ENCODE results near the gene HNRNPH2. TPM values are rescaled to one million over a fixed set of nuclear protein-coding genes. Genes with fewer than 3 reads are reported as not detected.

Gene HNRNPH2
- total and polyA plus RNA-seq, 10 of the 15 experiments (the other 5 are each of a cell fraction or from before 2014, with no cell fraction given) = 34.5 to 102 (median 61.4) TPM

DNA sequence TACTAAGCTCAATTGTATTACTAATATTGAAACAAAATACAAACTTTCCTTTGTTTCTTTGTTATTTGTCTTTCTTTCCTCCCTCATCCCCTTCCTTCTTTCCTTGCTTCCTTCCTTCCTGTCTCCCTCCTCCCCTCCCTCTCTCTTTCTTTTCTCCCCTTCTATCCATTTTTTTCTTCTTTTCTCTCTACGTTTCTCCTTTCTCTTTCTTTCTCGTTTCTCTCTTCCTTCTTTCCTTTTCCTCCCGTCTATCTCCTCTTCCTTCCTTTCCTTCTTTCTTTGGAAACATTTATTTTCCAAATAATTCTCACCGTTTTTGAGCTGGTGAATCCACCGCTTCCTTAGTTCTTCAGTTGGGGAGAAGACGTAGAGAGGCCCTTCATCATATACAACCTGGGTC lies 38.3 kb upstream of the HNRNPH2 start:
- no peak overlapping the region for H3K4me2 ChIP-seq (ENCODE audit: control insufficient read depth, insufficient read depth)
- 47% methylated on average over 6 of the region's 6 CpGs for WGBS (ENCODE audit: insufficient coverage, insufficient replicate concordance, low lambda C conversion rate, missing lambda C conversion rate)
- no peaks in the 10 kb centered on the region for H3K27me3 ChIP-seq (replicated peaks in 1 of 2; ENCODE audit: control insufficient read depth in 2 of 2, insufficient read depth in 2 of 2, low read length in 1 of 2)
- H3K4me3 ChIP-seq = no peak overlapping the region
- ChIA-PET SMC1A (ENCODE audit: uncharacterized antibody, unreplicated experiment) (interaction anchor here (0.7 kb wide), 1 partner anchor 8 kb away, joined by 3 read pairs; no protein-coding TSS in a partner anchor), CTCF (no interaction called here), RAD21 (ENCODE audit: unreplicated experiment) (no interaction called here), POLR2A (interaction anchor here (1.1 kb wide), 1 partner anchor 23 kb away, joined by 3 read pairs; no protein-coding TSS in a partner anchor)
- H3K4me1 ChIP-seq (ENCODE audit: control insufficient read depth, insufficient read depth, low read length) = 0 out of 2 replicates have a peak, but pooled peaks cover 2% of the 10 kb centered on the region
- no peak for FAIRE-seq
- BruUV-seq (replicated peaks) = no TSS peak
- no peak overlapping the region for H3K27ac ChIP-seq (ENCODE audit: control insufficient read depth, insufficient read depth)
- no peaks in the 10 kb centered on the region; a peak in 2 of 4 replicates for H3K36me3 ChIP-seq (ENCODE audit: control insufficient read depth in 2 of 2, insufficient read depth in 2 of 2, low read length in 1 of 2)
- no peaks in the 10 kb centered on the region for H3K79me2 ChIP-seq (ENCODE audit: control insufficient read depth, insufficient read depth, low read length)
- ATAC-seq = no peak
- H2AFZ ChIP-seq (ENCODE audit: control insufficient read depth, low read depth, low read length) = no peak overlapping the region
- DNase-seq (ENCODE audit: low read depth, low spot score) = no peak
- no peaks in the 10 kb centered on the region for H3K9me3 ChIP-seq (replicated peaks; ENCODE audit: control insufficient read depth, insufficient read depth, low read length)
- H4K20me1 ChIP-seq (ENCODE audit: control insufficient read depth, insufficient read depth) = no peaks in the 10 kb centered on the region
- no peak overlapping the region for H3K9ac ChIP-seq (ENCODE audit: control insufficient read depth, insufficient read depth, low read length)
- in situ Hi-C loops (cut with MboI) (no loop called here), intact Hi-C loops (cut with micrococcal nuclease; ENCODE audit: unreplicated experiment) (no loop called here)
- TF ChIP-seq RAD21 (IDR thresholded peaks at IDR 0.05; ENCODE audit: insufficient read depth, low read depth, low read length) (no peak), EGR1 (IDR thresholded peaks at IDR 0.05; ENCODE audit: borderline replicate concordance in 1 of 2, low read depth in 2 of 2, low read length in 2 of 2) (no peak), IRF4 (IDR thresholded peaks at IDR 0.05; ENCODE audit: low read depth, low read length) (no peak), MXI1 (IDR thresholded peaks at IDR 0.05; ENCODE audit: low read depth, low read length) (no peak), RB1 (IDR thresholded peaks at IDR 0.05; ENCODE audit: borderline replicate concordance) (no peak), RCOR1 (conservative IDR thresholded peaks at IDR 0.05; ENCODE audit: low read depth, low read length) (no peak), HCFC1 (IDR thresholded peaks at IDR 0.05; ENCODE audit: low read length) (no peak), EP300 (IDR thresholded peaks at IDR 0.05; ENCODE audit: borderline replicate concordance in 1 of 2, control insufficient read depth in 1 of 2, low read depth in 2 of 2, low read length in 2 of 2) (no peak), NR2C1 (IDR thresholded peaks at IDR 0.05) (no peak), BACH1 (IDR thresholded peaks at IDR 0.05; ENCODE audit: borderline replicate concordance) (no peak), TAF1 (IDR thresholded peaks at IDR 0.05; ENCODE audit: borderline replicate concordance, low read depth, low read length) (no peak), RBBP5 (conservative IDR thresholded peaks at IDR 0.05) (no peak), PML (IDR thresholded peaks at IDR 0.05; ENCODE audit: low read length) (no peak), BMI1 (IDR thresholded peaks at IDR 0.05; ENCODE audit: borderline replicate concordance) (no peak)
- TF ChIP-seq, protein P1, sequence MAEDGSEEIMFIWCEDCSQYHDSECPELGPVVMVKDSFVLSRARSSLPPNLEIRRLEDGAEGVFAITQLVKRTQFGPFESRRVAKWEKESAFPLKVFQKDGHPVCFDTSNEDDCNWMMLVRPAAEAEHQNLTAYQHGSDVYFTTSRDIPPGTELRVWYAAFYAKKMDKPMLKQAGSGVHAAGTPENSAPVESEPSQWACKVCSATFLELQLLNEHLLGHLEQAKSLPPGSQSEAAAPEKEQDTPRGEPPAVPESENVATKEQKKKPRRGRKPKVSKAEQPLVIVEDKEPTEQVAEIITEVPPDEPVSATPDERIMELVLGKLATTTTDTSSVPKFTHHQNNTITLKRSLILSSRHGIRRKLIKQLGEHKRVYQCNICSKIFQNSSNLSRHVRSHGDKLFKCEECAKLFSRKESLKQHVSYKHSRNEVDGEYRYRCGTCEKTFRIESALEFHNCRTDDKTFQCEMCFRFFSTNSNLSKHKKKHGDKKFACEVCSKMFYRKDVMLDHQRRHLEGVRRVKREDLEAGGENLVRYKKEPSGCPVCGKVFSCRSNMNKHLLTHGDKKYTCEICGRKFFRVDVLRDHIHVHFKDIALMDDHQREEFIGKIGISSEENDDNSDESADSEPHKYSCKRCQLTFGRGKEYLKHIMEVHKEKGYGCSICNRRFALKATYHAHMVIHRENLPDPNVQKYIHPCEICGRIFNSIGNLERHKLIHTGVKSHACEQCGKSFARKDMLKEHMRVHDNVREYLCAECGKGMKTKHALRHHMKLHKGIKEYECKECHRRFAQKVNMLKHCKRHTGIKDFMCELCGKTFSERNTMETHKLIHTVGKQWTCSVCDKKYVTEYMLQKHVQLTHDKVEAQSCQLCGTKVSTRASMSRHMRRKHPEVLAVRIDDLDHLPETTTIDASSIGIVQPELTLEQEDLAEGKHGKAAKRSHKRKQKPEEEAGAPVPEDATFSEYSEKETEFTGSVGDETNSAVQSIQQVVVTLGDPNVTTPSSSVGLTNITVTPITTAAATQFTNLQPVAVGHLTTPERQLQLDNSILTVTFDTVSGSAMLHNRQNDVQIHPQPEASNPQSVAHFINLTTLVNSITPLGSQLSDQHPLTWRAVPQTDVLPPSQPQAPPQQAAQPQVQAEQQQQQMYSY (CRISPR knock-in tag; IDR thresholded peaks at IDR 0.05) = no peak
- TF ChIP-seq, protein P2, sequence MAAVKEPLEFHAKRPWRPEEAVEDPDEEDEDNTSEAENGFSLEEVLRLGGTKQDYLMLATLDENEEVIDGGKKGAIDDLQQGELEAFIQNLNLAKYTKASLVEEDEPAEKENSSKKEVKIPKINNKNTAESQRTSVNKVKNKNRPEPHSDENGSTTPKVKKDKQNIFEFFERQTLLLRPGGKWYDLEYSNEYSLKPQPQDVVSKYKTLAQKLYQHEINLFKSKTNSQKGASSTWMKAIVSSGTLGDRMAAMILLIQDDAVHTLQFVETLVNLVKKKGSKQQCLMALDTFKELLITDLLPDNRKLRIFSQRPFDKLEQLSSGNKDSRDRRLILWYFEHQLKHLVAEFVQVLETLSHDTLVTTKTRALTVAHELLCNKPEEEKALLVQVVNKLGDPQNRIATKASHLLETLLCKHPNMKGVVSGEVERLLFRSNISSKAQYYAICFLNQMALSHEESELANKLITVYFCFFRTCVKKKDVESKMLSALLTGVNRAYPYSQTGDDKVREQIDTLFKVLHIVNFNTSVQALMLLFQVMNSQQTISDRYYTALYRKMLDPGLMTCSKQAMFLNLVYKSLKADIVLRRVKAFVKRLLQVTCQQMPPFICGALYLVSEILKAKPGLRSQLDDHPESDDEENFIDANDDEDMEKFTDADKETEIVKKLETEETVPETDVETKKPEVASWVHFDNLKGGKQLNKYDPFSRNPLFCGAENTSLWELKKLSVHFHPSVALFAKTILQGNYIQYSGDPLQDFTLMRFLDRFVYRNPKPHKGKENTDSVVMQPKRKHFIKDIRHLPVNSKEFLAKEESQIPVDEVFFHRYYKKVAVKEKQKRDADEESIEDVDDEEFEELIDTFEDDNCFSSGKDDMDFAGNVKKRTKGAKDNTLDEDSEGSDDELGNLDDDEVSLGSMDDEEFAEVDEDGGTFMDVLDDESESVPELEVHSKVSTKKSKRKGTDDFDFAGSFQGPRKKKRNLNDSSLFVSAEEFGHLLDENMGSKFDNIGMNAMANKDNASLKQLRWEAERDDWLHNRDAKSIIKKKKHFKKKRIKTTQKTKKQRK (IDR thresholded peaks at IDR 0.05; ENCODE audit: low read depth, low read length) = no peak
- TF ChIP-seq, protein P3, sequence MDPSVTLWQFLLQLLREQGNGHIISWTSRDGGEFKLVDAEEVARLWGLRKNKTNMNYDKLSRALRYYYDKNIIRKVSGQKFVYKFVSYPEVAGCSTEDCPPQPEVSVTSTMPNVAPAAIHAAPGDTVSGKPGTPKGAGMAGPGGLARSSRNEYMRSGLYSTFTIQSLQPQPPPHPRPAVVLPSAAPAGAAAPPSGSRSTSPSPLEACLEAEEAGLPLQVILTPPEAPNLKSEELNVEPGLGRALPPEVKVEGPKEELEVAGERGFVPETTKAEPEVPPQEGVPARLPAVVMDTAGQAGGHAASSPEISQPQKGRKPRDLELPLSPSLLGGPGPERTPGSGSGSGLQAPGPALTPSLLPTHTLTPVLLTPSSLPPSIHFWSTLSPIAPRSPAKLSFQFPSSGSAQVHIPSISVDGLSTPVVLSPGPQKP (IDR thresholded peaks at IDR 0.05; ENCODE audit: low read depth, low read length) = no peak
